ENCODE results near the gene ARHGAP8. TPM values are rescaled to one million over a fixed set of nuclear protein-coding genes. Genes with fewer than 3 reads are reported as not detected.

The ARHGAP8 gene
- total RNA-seq, 2 donors from 2014 or later, result 12.2 to 15.2 TPM

GRCh38 chr22:44870021-44870420 is 117.6 kb downstream of the ARHGAP8 start:
- TF ChIP-seq, protein P1, sequence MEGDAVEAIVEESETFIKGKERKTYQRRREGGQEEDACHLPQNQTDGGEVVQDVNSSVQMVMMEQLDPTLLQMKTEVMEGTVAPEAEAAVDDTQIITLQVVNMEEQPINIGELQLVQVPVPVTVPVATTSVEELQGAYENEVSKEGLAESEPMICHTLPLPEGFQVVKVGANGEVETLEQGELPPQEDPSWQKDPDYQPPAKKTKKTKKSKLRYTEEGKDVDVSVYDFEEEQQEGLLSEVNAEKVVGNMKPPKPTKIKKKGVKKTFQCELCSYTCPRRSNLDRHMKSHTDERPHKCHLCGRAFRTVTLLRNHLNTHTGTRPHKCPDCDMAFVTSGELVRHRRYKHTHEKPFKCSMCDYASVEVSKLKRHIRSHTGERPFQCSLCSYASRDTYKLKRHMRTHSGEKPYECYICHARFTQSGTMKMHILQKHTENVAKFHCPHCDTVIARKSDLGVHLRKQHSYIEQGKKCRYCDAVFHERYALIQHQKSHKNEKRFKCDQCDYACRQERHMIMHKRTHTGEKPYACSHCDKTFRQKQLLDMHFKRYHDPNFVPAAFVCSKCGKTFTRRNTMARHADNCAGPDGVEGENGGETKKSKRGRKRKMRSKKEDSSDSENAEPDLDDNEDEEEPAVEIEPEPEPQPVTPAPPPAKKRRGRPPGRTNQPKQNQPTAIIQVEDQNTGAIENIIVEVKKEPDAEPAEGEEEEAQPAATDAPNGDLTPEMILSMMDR (IDR thresholded peaks at IDR 0.05), result no peak
- TF ChIP-seq POLR2A (IDR thresholded peaks at IDR 0.05), result no peak
- no peaks in the 10 kb centered on the region for H3K36me3 ChIP-seq (replicated peaks in 1 of 2; ENCODE audit: insufficient read depth in 1 of 2, low read depth in 2 of 2)
- ATAC-seq (no peak), DNase-seq (no peak)
- no peak overlapping the region for H3K27ac ChIP-seq
- 43 to 67% methylated on average over 5 of the region's 5 CpGs for WGBS, 2 donors
- no peaks in the 10 kb centered on the region for H3K27me3 ChIP-seq
- intact Hi-C loops (cut with DNase I), result no loop called here
- H3K4me3 ChIP-seq, result no peak overlapping the region
- no peaks in the 10 kb centered on the region for H3K4me1 ChIP-seq
- H3K9me3 ChIP-seq, result peaks cover 0 to 12% (median 0%) of the 10 kb centered on the region in 3 donors

GRCh38 chr22:44871782-44872181 is 119.4 kb downstream of the ARHGAP8 start:
- H3K4me1 ChIP-seq, result no peaks in the 10 kb centered on the region
- H3K36me3 ChIP-seq (replicated peaks in 1 of 2; ENCODE audit: insufficient read depth in 1 of 2, low read depth in 2 of 2), result no peaks in the 10 kb centered on the region
- intact Hi-C loops (cut with DNase I), result no loop called here
- no peak for DNase-seq
- H3K27ac ChIP-seq, result no peak overlapping the region
- H3K4me3 ChIP-seq, result no peak overlapping the region
- TF ChIP-seq POLR2A (IDR thresholded peaks at IDR 0.05), result no peak
- TF ChIP-seq, protein P1 (IDR thresholded peaks at IDR 0.05), result no peak
- ATAC-seq, result no peak
- peaks cover 0 to 12% (median 0%) of the 10 kb centered on the region in 3 donors for H3K9me3 ChIP-seq
- no peaks in the 10 kb centered on the region for H3K27me3 ChIP-seq
- 82 to 83% methylated on average over 3 of the region's 3 CpGs for WGBS, 2 donors

- DNase-seq (no peak), ATAC-seq (no peak)
- H3K4me3 ChIP-seq, result no peak overlapping the region
- H3K9me3 ChIP-seq, result peaks cover 0 to 2% (median 0%) of the 10 kb centered on the region in 3 donors
- no peaks in the 10 kb centered on the region for H3K4me1 ChIP-seq
- 81 to 85% methylated on average over 4 of the region's 4 CpGs for WGBS, 2 donors
- no peaks in the 10 kb centered on the region for H3K27me3 ChIP-seq
- H3K36me3 ChIP-seq (replicated peaks in 1 of 2; ENCODE audit: insufficient read depth in 1 of 2, low read depth in 2 of 2), result no peaks in the 10 kb centered on the region
- intact Hi-C loops (cut with DNase I), result no loop called here
- TF ChIP-seq POLR2A (IDR thresholded peaks at IDR 0.05), result no peak
- TF ChIP-seq, protein P1 (IDR thresholded peaks at IDR 0.05), result no peak
- H3K27ac ChIP-seq, result no peak overlapping the region
Measured at GRCh38 chr22:44876921-44877320, 124.5 kb downstream of the ARHGAP8 start.

DNA sequence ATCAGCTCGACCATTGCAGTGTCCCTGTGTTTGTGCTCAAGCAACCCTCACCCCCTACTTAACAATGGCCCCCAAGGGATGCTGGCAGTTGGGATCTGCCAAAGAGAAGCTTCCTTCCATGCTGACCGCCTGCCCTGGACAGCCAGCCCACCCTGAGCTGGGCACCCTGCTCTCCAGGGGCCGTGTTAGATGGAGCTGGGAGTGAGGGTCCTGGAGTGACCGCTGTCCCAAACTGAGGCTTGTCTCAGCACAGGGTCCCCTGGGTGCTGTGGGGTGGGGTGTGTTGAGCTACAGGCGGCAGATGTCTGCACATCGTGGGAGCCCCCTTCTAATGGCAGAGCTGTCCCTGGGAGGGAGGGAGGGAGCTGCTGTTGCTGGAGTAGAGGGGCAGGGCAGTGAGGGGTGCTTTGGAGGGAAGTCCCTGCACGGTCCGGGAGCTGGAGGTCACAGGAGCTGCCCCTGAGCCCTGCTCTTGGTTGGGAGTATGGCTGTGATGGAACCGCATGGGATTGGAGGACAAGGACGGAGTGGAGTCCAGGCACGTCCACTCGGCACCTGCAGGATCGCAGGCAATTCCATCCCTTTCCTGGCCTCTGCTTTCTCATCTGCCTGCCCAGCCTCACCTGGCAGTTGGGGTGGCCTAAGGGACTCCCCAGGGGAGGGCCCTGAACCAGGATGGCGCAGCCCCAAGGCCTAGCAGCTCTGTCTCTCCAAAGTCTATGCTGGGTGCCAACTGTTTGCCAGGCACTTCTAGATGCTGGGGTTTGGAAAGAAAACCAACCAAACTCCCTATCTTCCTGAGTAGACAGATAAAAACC is 126.3 kb downstream of the ARHGAP8 start:
- TF ChIP-seq POLR2A (IDR thresholded peaks at IDR 0.05), result no peak
- TF ChIP-seq, protein P1 (IDR thresholded peaks at IDR 0.05), result no peak
- 72 to 77% methylated on average over 11 to 13 of the region's 14 CpGs for WGBS, 2 donors
- intact Hi-C loops (cut with DNase I), result no loop called here
- H3K4me3 ChIP-seq, result no peak overlapping the region
- no peaks in the 10 kb centered on the region for H3K4me1 ChIP-seq
- H3K36me3 ChIP-seq (replicated peaks in 1 of 2; ENCODE audit: insufficient read depth in 1 of 2, low read depth in 2 of 2), result no peaks in the 10 kb centered on the region
- H3K27me3 ChIP-seq, result no peaks in the 10 kb centered on the region
- no peak for DNase-seq
- H3K9me3 ChIP-seq, result no peaks in the 10 kb centered on the region
- no peak overlapping the region for H3K27ac ChIP-seq
- ATAC-seq, result no peak

- H3K9me3 ChIP-seq, result no peaks in the 10 kb centered on the region
- no peaks in the 10 kb centered on the region for H3K27me3 ChIP-seq
- no peaks in the 10 kb centered on the region for H3K36me3 ChIP-seq (replicated peaks in 1 of 2; ENCODE audit: insufficient read depth in 1 of 2, low read depth in 2 of 2)
- WGBS, 2 donors, result 82 to 85% methylated on average over 12 of the region's 12 CpGs
- H3K4me1 ChIP-seq, result no peaks in the 10 kb centered on the region
- intact Hi-C loops (cut with DNase I), result no loop called here
- H3K4me3 ChIP-seq, result no peak overlapping the region
- no peak for DNase-seq
- no peak for TF ChIP-seq POLR2A (IDR thresholded peaks at IDR 0.05)
- TF ChIP-seq, protein P1 (IDR thresholded peaks at IDR 0.05), result no peak
- no peak for ATAC-seq
- no peak overlapping the region for H3K27ac ChIP-seq
Measured at GRCh38 chr22:44879301-44879680, 126.9 kb downstream of the ARHGAP8 start.

All from body of pancreas (tissue), 4 donors.